Thoracic aorta (tissue), 2 donors: Measurements from ENCODE around the gene DNAL1. TPM values are rescaled to one million over a fixed set of nuclear protein-coding genes. Genes with fewer than 3 reads are reported as not detected.

Source experiments
- ATAC-seq: fragments of 150-250 bp; one replicate; pipeline ENCODE4 v1.8.0; 2017; ENCODE audit warnings: low read depth; ENCODE audit not compliant: insufficient number of reproducible peaks, low FRiP score
- DNase-seq: peaks from one replicate; pipeline ENCODE4 v3.0.0-alpha.2; 2020; ENCODE audit warnings: low spot score
- H3K27ac ChIP-seq, 2 donors: fragments of 200-600 bp; sonication (generic); 1 replicate in 1 of 2; 2 replicates in 1 of 2; pipeline ENCODE4 v1.5.1; 2016; ENCODE audit warnings: mild to moderate bottlenecking in 2 of 2, moderate library complexity in 2 of 2
- H3K27me3 ChIP-seq: fragments of 200-600 bp; sonication (generic); replicated peaks from 2 replicates; pipeline ENCODE4 v1.6.0; 2016; ENCODE audit warnings: mild to moderate bottlenecking; ENCODE audit not compliant: insufficient read depth
- H3K36me3 ChIP-seq: fragments of 200-600 bp; sonication (generic); one replicate; pipeline ENCODE4 v1.5.1; 2016
- H3K4me1 ChIP-seq, 2 donors: fragments of 200-600 bp; sonication (generic); 1 replicate in 1 of 2; 2 replicates in 1 of 2; pipeline versions ENCODE4 v1.5.1 to v1.6.0; 2016; ENCODE audit warnings: low read depth in 2 of 2, mild to moderate bottlenecking in 1 of 2; ENCODE audit not compliant: control insufficient read depth in 1 of 2
- H3K4me3 ChIP-seq: fragments of 200-600 bp; sonication (generic); 2 replicates; pipeline ENCODE4 v1.5.1; 2016; ENCODE audit warnings: mild to moderate bottlenecking
- H3K9me3 ChIP-seq: fragments of 200-600 bp; sonication (generic); 2 replicates; pipeline ENCODE4 v1.5.1; 2016
- CTCF ChIP-seq: fragments of 200-600 bp; sonication (generic); IDR thresholded peaks from one replicate; pipeline ENCODE4 v1.5.1; 2019; ENCODE audit warnings: antibody characterized with exemption
- total RNA-seq, 2 donors: library from RNA; depleted of rRNA; stranded (reverse); fragments of >200 nt; gene quantifications; one replicate each; pipeline versions ENCODE4 v1.1.0 to v1.2.3, GENCODE V29; 2016

DNAL1 gene
- total RNA-seq, 2 donors from 2014 or later, result 13.0 to 20.7 TPM

GRCh38 chr14:73715707-73716106 lies 70.9 kb downstream of the DNAL1 start:
- TF ChIP-seq CTCF, result no peak
- H3K4me1 ChIP-seq, result peaks cover 18 to 40% of the 10 kb centered on the region in 2 donors

GRCh38 chr14:73717266-73717665 lies 72.5 kb downstream of the DNAL1 start:
- TF ChIP-seq CTCF, result no peak
- H3K4me3 ChIP-seq, result no peak overlapping the region
- peak overlapping the region; percentile 50 to 55 for H3K27ac ChIP-seq
- no peaks in the 10 kb centered on the region for H3K27me3 ChIP-seq
- ATAC-seq (no peak), DNase-seq (no peak)
- peaks cover 45% of the 10 kb centered on the region for H3K36me3 ChIP-seq
- H3K9me3 ChIP-seq, result no peaks in the 10 kb centered on the region
- peaks cover 11 to 27% of the 10 kb centered on the region in 2 donors for H3K4me1 ChIP-seq

More at GRCh38 chr14:73715707-73716106, 70.9 kb downstream of the DNAL1 start:
- Histone ChIP-seq H3K9me3 (no peaks in the 10 kb centered on the region), H3K27ac (no peak overlapping the region), H3K36me3 (peaks cover 30% of the 10 kb centered on the region), H3K27me3 (no peaks in the 10 kb centered on the region), H3K4me3 (no peak overlapping the region)
- DNase-seq (no peak), ATAC-seq (no peak)

GRCh38 chr14:73717711-73718417 lies 73.1 kb downstream of the DNAL1 start:
- Histone ChIP-seq H3K4me3 (no peak overlapping the region), H3K27ac (peak overlapping the region; percentile 50 to 55), H3K4me1 (peaks cover 11 to 23% of the 10 kb centered on the region in 2 donors), H3K9me3 (no peaks in the 10 kb centered on the region), H3K27me3 (no peaks in the 10 kb centered on the region), H3K36me3 (peaks cover 51% of the 10 kb centered on the region)
- ATAC-seq, result no peak
- no peak for DNase-seq
- TF ChIP-seq CTCF, result no peak

GRCh38 chr14:73718418-73719251 lies 73.8 kb downstream of the DNAL1 start:
- no peak for TF ChIP-seq CTCF
- H3K4me3 ChIP-seq, result no peak overlapping the region
- peaks cover 17 to 30% of the 10 kb centered on the region in 2 donors for H3K4me1 ChIP-seq
- DNase-seq, result no peak
- no peaks in the 10 kb centered on the region for H3K27me3 ChIP-seq
- no peaks in the 10 kb centered on the region for H3K9me3 ChIP-seq
- H3K27ac ChIP-seq, result peak overlapping the region; percentile 50 to 55
- peaks cover 55% of the 10 kb centered on the region for H3K36me3 ChIP-seq
- ATAC-seq, result no peak

- TF ChIP-seq CTCF, result no peak
- H3K27ac ChIP-seq, result no peak overlapping the region
- no peak overlapping the region for H3K4me3 ChIP-seq
- DNase-seq, result no peak
- peaks cover 55% of the 10 kb centered on the region for H3K36me3 ChIP-seq
- H3K4me1 ChIP-seq, result peaks cover 19 to 36% of the 10 kb centered on the region in 2 donors
- ATAC-seq, result no peak
- no peaks in the 10 kb centered on the region for H3K27me3 ChIP-seq
- no peaks in the 10 kb centered on the region for H3K9me3 ChIP-seq
Observed at GRCh38 chr14:73719361-73719760, 74.6 kb downstream of the DNAL1 start.
